A673 (cell line): ENCODE data around the gene SHROOM3. TPM values are rescaled to one million over a fixed set of nuclear protein-coding genes. Genes with fewer than 3 reads are reported as not detected.

Source experiments
- BruUV-seq: library from RNA; stranded (reverse); fragments of 400-500 nt; replicated peaks from 2 replicates; lab custom pipeline; 2021; lab: Mats Ljungman, UMichigan
- CTCF ChIA-PET: fragments of 300-600 bp; sonication (Branson Sonifier 250); formaldehyde crosslinking; loops from one replicate; lab custom pipeline; 2022; ENCODE audit warnings: antibody characterized with exemption; lab: Charles Lee
- POLR2A ChIA-PET: fragments of 300-600 bp; sonication (Branson Sonifier 250); formaldehyde crosslinking; loops from one replicate; lab custom pipeline; 2022; ENCODE audit warnings: antibody characterized with exemption; ENCODE audit not compliant: low non-redundant PET; lab: Charles Lee
- DNase-seq: peaks from one replicate; pipeline ENCODE4 v3.0.0-alpha.2; 2015; ENCODE audit warnings: low spot score
- H3K27ac ChIP-seq: fragments of 200-600 bp; sonication (generic); 2 replicates; pipeline ENCODE4 v1.5.1; 2016; ENCODE audit warnings: mixed run types, low read depth, mild to moderate bottlenecking, mixed read lengths, antibody characterized with exemption, low read length; ENCODE audit not compliant: poor library complexity, severe bottlenecking
- H3K27me3 ChIP-seq: fragments of 200-600 bp; sonication (generic); replicated peaks from 2 replicates; pipeline ENCODE4 v1.6.1; 2017; ENCODE audit warnings: mixed run types, low read depth, mild to moderate bottlenecking, mixed read lengths, antibody characterized with exemption, low read length; ENCODE audit not compliant: insufficient read depth, poor library complexity
- H3K36me3 ChIP-seq: fragments of 200-600 bp; sonication (generic); 2 replicates; pipeline ENCODE4 v1.6.1; 2016; ENCODE audit warnings: mixed run types, mild to moderate bottlenecking, mixed read lengths, antibody characterized with exemption, low read length; ENCODE audit not compliant: insufficient read depth, poor library complexity, severe bottlenecking
- H3K4me1 ChIP-seq: fragments of 200-600 bp; sonication (generic); 2 replicates; pipeline ENCODE4 v1.6.1; 2017; ENCODE audit warnings: mixed run types, mild to moderate bottlenecking, mixed read lengths, antibody characterized with exemption, low read length; ENCODE audit not compliant: insufficient read depth, poor library complexity, severe bottlenecking
- H3K4me3 ChIP-seq: fragments of 200-600 bp; sonication (generic); 2 replicates; pipeline ENCODE4 v1.5.1; 2016; ENCODE audit warnings: low read depth, mixed run types, mild to moderate bottlenecking, mixed read lengths, low read length; ENCODE audit not compliant: poor library complexity, severe bottlenecking
- H3K9me3 ChIP-seq: fragments of 200-600 bp; sonication (generic); 2 replicates; pipeline ENCODE4 v1.6.1; 2016; ENCODE audit warnings: mixed run types, low read depth, mild to moderate bottlenecking, mixed read lengths, antibody characterized with exemption, low read length; ENCODE audit not compliant: poor library complexity, severe bottlenecking
- EZH2 ChIP-seq: fragments of 200-600 bp; sonication (generic); IDR thresholded peaks from 2 replicates; pipeline ENCODE4 v1.6.1; 2017; ENCODE audit warnings: borderline replicate concordance, low read depth, mild to moderate bottlenecking, mixed read lengths, antibody characterized with exemption, low read length; ENCODE audit not compliant: poor library complexity, severe bottlenecking
- intact Hi-C: fragments of 100-400 bp; cut with micrococcal nuclease; formaldehyde crosslinking; loops from one replicate; pipeline ENCODE4 v1.10.0; 2022; ENCODE audit not compliant: unreplicated experiment
- microRNA-seq: library from miRNA; unstranded; fragments of <30 nt; microRNA quantifications from one replicate; pipeline ENCODE4 v1.2.0, GENCODE V29; 2021
- total RNA-seq: library from RNA; stranded (reverse); gene quantifications from 2 replicates; pipeline ENCODE4 v1.2.3, GENCODE V29; 2021
- TF ChIP-seq, protein P1 (sequence below): fragments of 300-800, 200-600 bp; sonication (generic); conservative IDR thresholded peaks from 2 replicates; pipeline ENCODE4 v1.5.1; 2017; ENCODE audit warnings: low read depth, mild to moderate bottlenecking, antibody characterized with exemption, low read length, moderate library complexity, mixed read lengths

SHROOM3 gene
- total RNA-seq, 1 experiment from 2014 or later, result 9.3 TPM

DNA sequence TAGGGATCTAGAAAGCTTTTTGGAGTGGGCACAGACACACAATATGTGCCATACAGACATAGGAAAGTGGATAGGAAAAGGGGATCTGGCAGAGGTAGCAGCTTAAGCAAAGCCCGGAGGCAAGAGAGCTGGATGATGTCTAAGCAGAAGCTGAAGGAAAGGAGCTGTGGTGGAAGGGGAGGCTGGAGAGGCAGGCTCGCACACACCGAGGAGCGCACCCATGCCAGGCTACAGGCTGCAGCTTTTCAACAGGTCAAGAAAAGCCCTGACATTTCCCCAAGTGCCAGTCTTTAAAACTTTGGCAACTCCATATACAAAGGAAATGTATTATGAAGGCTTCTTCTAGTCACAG is 395.6 kb downstream of the SHROOM3 start:
- Histone ChIP-seq H3K9me3 (no peaks in the 10 kb centered on the region), H3K4me3 (no peak overlapping the region), H3K36me3 (no peaks in the 10 kb centered on the region), H3K27me3 (no peaks in the 10 kb centered on the region), H3K27ac (no peak overlapping the region), H3K4me1 (no peaks in the 10 kb centered on the region)
- intact Hi-C loops, result no loop called here
- POLR2A ChIA-PET, result no interaction called here
- no TSS peak for BruUV-seq
- TF ChIP-seq, protein P1, sequence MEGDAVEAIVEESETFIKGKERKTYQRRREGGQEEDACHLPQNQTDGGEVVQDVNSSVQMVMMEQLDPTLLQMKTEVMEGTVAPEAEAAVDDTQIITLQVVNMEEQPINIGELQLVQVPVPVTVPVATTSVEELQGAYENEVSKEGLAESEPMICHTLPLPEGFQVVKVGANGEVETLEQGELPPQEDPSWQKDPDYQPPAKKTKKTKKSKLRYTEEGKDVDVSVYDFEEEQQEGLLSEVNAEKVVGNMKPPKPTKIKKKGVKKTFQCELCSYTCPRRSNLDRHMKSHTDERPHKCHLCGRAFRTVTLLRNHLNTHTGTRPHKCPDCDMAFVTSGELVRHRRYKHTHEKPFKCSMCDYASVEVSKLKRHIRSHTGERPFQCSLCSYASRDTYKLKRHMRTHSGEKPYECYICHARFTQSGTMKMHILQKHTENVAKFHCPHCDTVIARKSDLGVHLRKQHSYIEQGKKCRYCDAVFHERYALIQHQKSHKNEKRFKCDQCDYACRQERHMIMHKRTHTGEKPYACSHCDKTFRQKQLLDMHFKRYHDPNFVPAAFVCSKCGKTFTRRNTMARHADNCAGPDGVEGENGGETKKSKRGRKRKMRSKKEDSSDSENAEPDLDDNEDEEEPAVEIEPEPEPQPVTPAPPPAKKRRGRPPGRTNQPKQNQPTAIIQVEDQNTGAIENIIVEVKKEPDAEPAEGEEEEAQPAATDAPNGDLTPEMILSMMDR, result no peak
- no peak for TF ChIP-seq EZH2
- CTCF ChIA-PET, result no interaction called here
- no peak for DNase-seq

DNA sequence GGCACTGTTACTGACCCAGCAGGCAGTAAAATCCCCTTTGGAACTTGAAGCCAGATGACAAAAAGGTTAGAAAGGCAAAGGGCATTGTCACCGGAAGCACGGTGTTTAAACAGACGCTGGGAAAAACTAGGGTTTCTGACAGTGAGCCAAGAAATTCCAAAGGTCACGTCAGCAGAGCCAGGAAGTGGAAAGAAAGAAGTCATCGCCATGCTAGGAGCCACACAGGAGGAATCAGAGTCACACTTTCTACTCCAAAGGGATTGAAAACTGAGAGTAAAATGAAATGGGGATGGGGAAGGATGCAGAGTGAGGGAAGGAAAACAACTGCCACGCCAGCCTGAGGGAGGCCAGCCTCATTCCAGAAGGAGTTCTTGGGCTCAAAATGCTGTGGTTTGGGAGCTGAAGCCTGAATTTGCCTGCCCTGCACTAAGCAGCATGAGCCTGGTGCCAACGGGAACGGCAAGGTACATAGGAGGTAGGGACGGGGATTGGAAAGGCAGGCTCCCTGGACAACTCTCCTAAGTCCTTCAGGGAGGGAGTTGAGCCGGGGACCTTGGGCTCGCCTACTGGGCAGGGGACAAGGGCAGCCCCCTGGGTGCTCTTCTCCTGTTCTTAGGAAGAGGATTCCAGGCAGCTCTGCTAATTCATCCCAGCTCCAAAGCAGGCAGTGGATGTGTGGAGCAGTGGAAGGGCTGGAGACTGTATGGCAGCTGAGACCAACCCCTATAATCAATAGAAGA is 396.1 kb downstream of the SHROOM3 start:
- no TSS peak for BruUV-seq
- intact Hi-C loops, result no loop called here
- CTCF ChIA-PET, result no interaction called here
- Histone ChIP-seq H3K9me3 (no peaks in the 10 kb centered on the region), H3K4me1 (no peaks in the 10 kb centered on the region), H3K36me3 (no peaks in the 10 kb centered on the region), H3K27me3 (no peaks in the 10 kb centered on the region), H3K4me3 (no peak overlapping the region), H3K27ac (no peak overlapping the region)
- no peak for DNase-seq
- POLR2A ChIA-PET, result no interaction called here
- TF ChIP-seq EZH2, result no peak

DNA sequence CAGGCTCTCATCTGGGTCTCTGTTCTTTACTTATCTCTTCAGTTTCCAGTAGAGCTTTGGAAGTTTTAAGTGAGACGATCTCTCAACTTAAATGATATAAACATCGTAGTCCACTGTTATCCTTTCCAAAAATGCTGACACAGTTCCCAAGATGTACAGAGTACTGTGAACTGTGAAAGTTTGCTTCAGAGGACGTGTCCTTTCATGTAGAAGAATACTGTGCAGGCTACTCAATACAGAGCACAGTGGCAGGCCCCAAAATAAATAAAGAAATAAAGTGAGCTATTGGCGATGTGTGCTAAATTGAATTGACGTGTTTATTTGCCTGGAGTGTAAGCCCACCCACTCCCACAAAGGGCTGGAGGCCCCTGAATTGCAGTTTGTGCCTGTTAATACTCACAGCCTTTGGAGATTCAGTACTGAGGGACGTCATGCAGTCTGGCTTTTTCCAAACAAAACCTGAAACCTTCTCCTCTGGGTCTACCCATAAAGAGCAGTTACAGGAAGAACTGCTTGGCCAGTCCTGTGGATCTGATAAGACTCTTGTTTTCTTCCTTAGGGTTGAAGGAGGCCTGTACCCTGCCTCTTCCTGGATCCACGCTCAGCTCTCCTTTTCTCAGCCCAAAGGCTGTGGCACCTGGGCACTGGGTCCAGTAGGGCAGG is 396.8 kb downstream of the SHROOM3 start:
- H3K4me3 ChIP-seq, result no peak overlapping the region
- CTCF ChIA-PET, result no interaction called here
- intact Hi-C loops, result no loop called here

More for the DNA sequence above, 396.8 kb downstream of the SHROOM3 start:
- TF ChIP-seq, protein P1, result no peak
- no peak for TF ChIP-seq EZH2
- H3K27ac ChIP-seq, result no peak overlapping the region
- no peaks in the 10 kb centered on the region for H3K27me3 ChIP-seq
- H3K9me3 ChIP-seq, result no peaks in the 10 kb centered on the region
- no peaks in the 10 kb centered on the region for H3K4me1 ChIP-seq
- POLR2A ChIA-PET, result no interaction called here
- BruUV-seq, result no TSS peak
- no peak for DNase-seq
- H3K36me3 ChIP-seq, result no peaks in the 10 kb centered on the region

Small RNA genes within 50 kb of the gene (microRNA-seq; reads per million reads assigned to microRNA genes)
- gene MIR4450 (not detected), gene MIR548AH (38.0 reads per million, percentile 52 among the genes with 10 or more reads in this experiment)

Other genes starting within 250 kb of the SHROOM3 start
- gene SCARB2, start 221.4 kb upstream of the SHROOM3 start, total RNA-seq, result 27.0 and 27.9 TPM in 2 replicates
- 0.21 TPM in 1 of 2 replicates, not detected in the other for gene FAM47E, start 183.5 kb upstream of the SHROOM3 start, total RNA-seq
- gene STBD1, start 128.5 kb upstream of the SHROOM3 start, total RNA-seq, result not detected in 2 replicates
- gene CCDC158, start 14.1 kb upstream of the SHROOM3 start, total RNA-seq, result not detected in 2 replicates